IMR-90 (cell line): ENCODE results near the gene CLIC5. TPM values are rescaled to one million over a fixed set of nuclear protein-coding genes. Genes with fewer than 3 reads are reported as not detected.

ENCODE experiments used
- ATAC-seq: fragments of 200-7000 bp; cut with Tn5 transposase; 2 replicates; pipeline ENCODE4 v1.9.1; 2020; ENCODE audit warnings: low read depth, mild to moderate bottlenecking, moderate library complexity
- BruUV-seq: library from RNA; stranded (reverse); fragments of 400-500 nt; replicated peaks from 2 replicates; lab custom pipeline; 2021; lab: Mats Ljungman, UMichigan
- CTCF ChIA-PET: fragments of 300-600 bp; formaldehyde crosslinking; extraction: SDS; loops from one replicate; lab custom pipeline; 2021; ENCODE audit warnings: antibody characterized with exemption; lab: Yijun Ruan, JAX
- POLR2A ChIA-PET: fragments of 300-600 bp; sonication (Branson Sonifier 250); formaldehyde crosslinking; loops from one replicate; lab custom pipeline; 2022; ENCODE audit warnings: antibody characterized with exemption; ENCODE audit not compliant: unreplicated experiment; lab: Charles Lee
- DNase-seq: peaks from one replicate; pipeline ENCODE4 v3.0.0; 2013
- H2AFZ ChIP-seq: replicated peaks from 2 replicates; pipeline ENCODE3; 2013; ENCODE audit warnings: low read length, mild to moderate bottlenecking; ENCODE audit not compliant: poor library complexity
- H2AK5ac ChIP-seq: 2 replicates; pipeline ENCODE4 v1.6.1; 2013; ENCODE audit warnings: low read depth, low read length, inconsistent platforms
- H2AK9ac ChIP-seq: replicated peaks from 2 replicates; pipeline ENCODE3; 2013; ENCODE audit warnings: mild to moderate bottlenecking, low read depth, low read length, moderate library complexity; ENCODE audit not compliant: poor library complexity
- H2BK120ac ChIP-seq: 2 replicates; pipeline ENCODE4 v1.6.1; 2013; ENCODE audit warnings: low read depth, low read length, inconsistent platforms
- H2BK15ac ChIP-seq: 3 replicates; pipeline ENCODE4 v1.6.1; 2013; ENCODE audit warnings: low read depth, low read length, inconsistent platforms
- H2BK20ac ChIP-seq: 2 replicates; pipeline ENCODE4 v1.6.1; 2013; ENCODE audit warnings: low read depth, mild to moderate bottlenecking, inconsistent platforms, low read length, moderate library complexity
- H2BK5ac ChIP-seq: 2 replicates; pipeline ENCODE4 v1.6.1; 2013; ENCODE audit warnings: mild to moderate bottlenecking, low read depth, low read length, inconsistent platforms; ENCODE audit not compliant: poor library complexity, severe bottlenecking
- H3K14ac ChIP-seq: replicated peaks from 2 replicates; pipeline ENCODE4 v1.6.1; 2013; ENCODE audit warnings: low read depth, low read length, inconsistent platforms
- H3K18ac ChIP-seq: 2 replicates; pipeline ENCODE4 v1.6.1; 2013; ENCODE audit warnings: low read depth, low read length, control low read depth
- H3K23ac ChIP-seq: 2 replicates; pipeline ENCODE4 v1.6.1; 2013; ENCODE audit warnings: low read depth, low read length, inconsistent platforms
- H3K27ac ChIP-seq: 2 replicates; pipeline ENCODE4 v1.5.1; 2013; ENCODE audit warnings: mild to moderate bottlenecking, control low read depth, low read length; ENCODE audit not compliant: insufficient read depth
- H3K27me3 ChIP-seq: 2 replicates; pipeline ENCODE4 v1.6.1; 2013; ENCODE audit warnings: low read length; ENCODE audit not compliant: control insufficient read depth, insufficient read depth
- H3K36me3 ChIP-seq: 2 replicates; pipeline ENCODE4 v1.6.1; 2013; ENCODE audit warnings: low read length, mixed read lengths; ENCODE audit not compliant: control insufficient read depth, insufficient read depth
- H3K4ac ChIP-seq: 2 replicates; pipeline ENCODE4 v1.6.1; 2013; ENCODE audit warnings: low read depth, low read length, inconsistent platforms
- H3K4me1 ChIP-seq: 2 replicates; pipeline ENCODE4 v1.6.1; 2013; ENCODE audit warnings: low read length, mixed read lengths; ENCODE audit not compliant: control insufficient read depth, insufficient read depth
- H3K4me2 ChIP-seq: 2 replicates; pipeline ENCODE4 v1.6.1; 2013; ENCODE audit warnings: low read depth, mild to moderate bottlenecking, control low read depth, low read length, moderate library complexity
- H3K4me3 ChIP-seq: 2 replicates; pipeline ENCODE4 v1.5.1; 2013; ENCODE audit warnings: low read depth, mild to moderate bottlenecking, control low read depth, low read length, moderate library complexity; ENCODE audit not compliant: insufficient read depth
- H3K56ac ChIP-seq: 2 replicates; pipeline ENCODE4 v1.6.1; 2013; ENCODE audit warnings: low read length, inconsistent platforms; ENCODE audit not compliant: insufficient read depth; ENCODE audit errors: extremely low read depth
- H3K79me1 ChIP-seq, 2 experiments: 2 replicates each; pipeline ENCODE4 v1.6.1; 2013; ENCODE audit warnings: low read length in 2 of 2, inconsistent platforms in 1 of 2, low read depth in 1 of 2
- H3K9ac ChIP-seq: 2 replicates; pipeline ENCODE4 v1.6.1; 2013; ENCODE audit warnings: low read depth, low read length, control low read depth
- H3K9me1 ChIP-seq: 2 replicates; pipeline ENCODE4 v1.6.1; 2013; ENCODE audit warnings: low read length, inconsistent platforms; ENCODE audit not compliant: insufficient read depth
- H3K9me3 ChIP-seq: 2 replicates; pipeline ENCODE4 v1.6.1; 2013; ENCODE audit warnings: low read length; ENCODE audit not compliant: control insufficient read depth, insufficient read depth
- H4K20me1 ChIP-seq: 2 replicates; pipeline ENCODE4 v1.6.1; 2013; ENCODE audit warnings: low read length, inconsistent platforms; ENCODE audit not compliant: insufficient read depth
- H4K5ac ChIP-seq: 2 replicates; pipeline ENCODE4 v1.6.1; 2013; ENCODE audit warnings: mild to moderate bottlenecking, low read depth, low read length, control low read depth
- H4K8ac ChIP-seq, 2 experiments: 2 replicates each; pipeline ENCODE4 v1.6.1; 2013; ENCODE audit warnings: low read depth in 2 of 2, low read length in 2 of 2, control low read depth in 1 of 2, inconsistent platforms in 1 of 2
- H4K91ac ChIP-seq: 2 replicates; pipeline ENCODE4 v1.6.1; 2013; ENCODE audit warnings: low read depth, low read length, inconsistent platforms; ENCODE audit not compliant: insufficient read depth
- CTCF ChIP-seq: conservative IDR thresholded peaks from 2 replicates; pipeline ENCODE4 v1.5.1; 2012; ENCODE audit warnings: mild to moderate bottlenecking, low read depth, low read length, improper control_type of control experiment
- ELK1 ChIP-seq: fragments of 150-350 bp; IDR thresholded peaks from 2 replicates; pipeline ENCODE4 v1.6.1; 2016; ENCODE audit warnings: low read depth, mild to moderate bottlenecking, low read length, moderate library complexity, borderline replicate concordance
- FOS ChIP-seq: fragments of 150-350 bp; IDR thresholded peaks from 2 replicates; pipeline ENCODE4 v1.6.1; 2016; ENCODE audit warnings: low read depth, low read length
- WGBS, 2 experiments: methylation state at CpG; one replicate each; pipeline versions ENCODE4 v1.1.5 to v1.1.7; 2013; ENCODE audit warnings: missing lambda C conversion rate in 2 of 2; ENCODE audit not compliant: insufficient read length in 1 of 2; ENCODE audit errors: extremely low coverage in 2 of 2; 5-methylcytosine and 5-hydroxymethylcytosine counted together
- dilution Hi-C: fragments of 300-500 bp; cut with HindIII; formaldehyde crosslinking; loops from one replicate; pipeline ENCODE4 v1.14.3; 2018; ENCODE audit warnings: low sequenced_read_pairs; ENCODE audit not compliant: unreplicated experiment
- in situ Hi-C: fragments of 300-500 bp; cut with MboI; formaldehyde crosslinking; loops from 3 replicates; pipeline ENCODE4 v1.14.3; 2019; ENCODE audit warnings: low sequenced_read_pairs, inconsistent platforms, mixed read lengths
- intact Hi-C: fragments of 100-400 bp; cut with micrococcal nuclease; formaldehyde crosslinking; loops from 2 replicates; pipeline ENCODE4 v1.10.0; 2022
- polyA plus RNA-seq, 3 experiments: library from polyadenylated mRNA; depleted of rRNA; stranded (reverse); fragments of >200 nt; gene quantifications; 2 replicates each; pipeline ENCODE4 v1.2.3, GENCODE V29; 2012; ENCODE audit warnings: low replicate concordance in 1 of 3
- total RNA-seq: library from RNA; depleted of rRNA; stranded (reverse); fragments of >200 nt; gene quantifications from 2 replicates; pipeline ENCODE4 v1.2.3, GENCODE V29; 2012

CLIC5 gene
- total and polyA plus RNA-seq, 2 of the 4 experiments (the other 2 are of a cell fraction) = not detected

GRCh38 chr6:46044881-46045617 lies 29.4 kb upstream of the CLIC5 start:
- in situ Hi-C loops (no loop called here), intact Hi-C loops (no loop called here), dilution Hi-C loops (no loop called here)
- Histone ChIP-seq H2BK5ac (no peak overlapping the region), H3K4me3 (no peak overlapping the region), H4K20me1 (no peaks in the 10 kb centered on the region), H2BK15ac (no peak overlapping the region), H3K56ac (no peak overlapping the region), H3K36me3 (no peaks in the 10 kb centered on the region), H3K27ac (no peak overlapping the region), H3K23ac (no peak overlapping the region), H4K8ac (no peak overlapping the region), H2BK20ac (no peak overlapping the region), H3K79me1 (no peaks in the 10 kb centered on the region), H2AFZ (no peak overlapping the region), H2AK5ac (no peak overlapping the region), H4K91ac (no peak overlapping the region), H3K4me2 (no peak overlapping the region), H2AK9ac (no peak overlapping the region), H3K27me3 (no peaks in the 10 kb centered on the region), H3K9ac (no peak overlapping the region), H3K4ac (no peak overlapping the region), H3K4me1 (no peaks in the 10 kb centered on the region), H3K9me3 (no peaks in the 10 kb centered on the region), H3K9me1 (no peaks in the 10 kb centered on the region), H3K14ac (no peak overlapping the region), H3K18ac (no peak overlapping the region), H4K5ac (no peak overlapping the region), H2BK120ac (no peak overlapping the region)
- TF ChIP-seq FOS = peak; percentile 71; the same call in 1 of the 2 replicates
- TF ChIP-seq ELK1 = no peak
- no peak for TF ChIP-seq CTCF
- BruUV-seq = no TSS peak
- ChIA-PET CTCF (no interaction called here), POLR2A (no interaction called here)
- DNase-seq (peak; percentile 74), ATAC-seq (peak; percentile 73)
- no CpG with 5 or more reads among the region's 5 CpGs for WGBS, 2 experiments
